Right lobe of liver (tissue), 4 donors: ENCODE results near the gene CD4.

Experiments
- POLR2A ChIP-seq: fragments of 450-650 bp; IDR thresholded peaks from one replicate; pipeline ENCODE4 v1.6.1; 2017; ENCODE audit warnings: antibody characterized with exemption, mild to moderate bottlenecking
- TF ChIP-seq, protein P1 (sequence below), 4 donors: fragments of 200-600 bp in 3 of 4; fragments of 450-650 bp in 1 of 4; IDR thresholded peaks; one replicate each; pipeline versions ENCODE4 v1.5.1 to v1.8.0; 2016 to 2022; ENCODE audit warnings: antibody characterized with exemption in 4 of 4, mild to moderate bottlenecking in 2 of 4
- donor health status: DM: no; HTN: no; CAD: no.
- donor health status: DM: no; HTN: no; CAD: no.
- donor health status: DM: no; HTN: yes; CAD: no.

DNA sequence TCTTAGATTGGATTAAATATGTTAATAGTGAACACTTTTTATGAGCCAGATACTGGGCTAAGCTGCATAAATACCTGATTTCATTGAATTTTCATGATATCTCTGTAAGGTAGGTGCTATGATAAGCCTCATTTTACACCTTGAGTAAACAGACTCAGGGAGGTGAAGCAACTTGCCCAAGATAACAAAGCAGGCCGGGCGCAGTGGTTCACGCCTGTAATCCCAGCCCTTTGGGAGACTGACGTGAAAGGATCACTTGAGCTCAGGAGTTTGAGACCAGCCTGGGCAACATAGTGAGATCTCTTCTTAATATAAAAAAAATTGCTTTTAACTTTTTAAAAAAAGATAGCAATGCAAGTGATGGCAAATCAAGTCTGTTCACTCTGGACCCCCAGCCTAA lies 52.7 kb downstream of the CD4 start:
- TF ChIP-seq, protein P1, sequence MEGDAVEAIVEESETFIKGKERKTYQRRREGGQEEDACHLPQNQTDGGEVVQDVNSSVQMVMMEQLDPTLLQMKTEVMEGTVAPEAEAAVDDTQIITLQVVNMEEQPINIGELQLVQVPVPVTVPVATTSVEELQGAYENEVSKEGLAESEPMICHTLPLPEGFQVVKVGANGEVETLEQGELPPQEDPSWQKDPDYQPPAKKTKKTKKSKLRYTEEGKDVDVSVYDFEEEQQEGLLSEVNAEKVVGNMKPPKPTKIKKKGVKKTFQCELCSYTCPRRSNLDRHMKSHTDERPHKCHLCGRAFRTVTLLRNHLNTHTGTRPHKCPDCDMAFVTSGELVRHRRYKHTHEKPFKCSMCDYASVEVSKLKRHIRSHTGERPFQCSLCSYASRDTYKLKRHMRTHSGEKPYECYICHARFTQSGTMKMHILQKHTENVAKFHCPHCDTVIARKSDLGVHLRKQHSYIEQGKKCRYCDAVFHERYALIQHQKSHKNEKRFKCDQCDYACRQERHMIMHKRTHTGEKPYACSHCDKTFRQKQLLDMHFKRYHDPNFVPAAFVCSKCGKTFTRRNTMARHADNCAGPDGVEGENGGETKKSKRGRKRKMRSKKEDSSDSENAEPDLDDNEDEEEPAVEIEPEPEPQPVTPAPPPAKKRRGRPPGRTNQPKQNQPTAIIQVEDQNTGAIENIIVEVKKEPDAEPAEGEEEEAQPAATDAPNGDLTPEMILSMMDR (IDR thresholded peaks at IDR 0.05) = no peak
- no peak for TF ChIP-seq POLR2A
